ENCODE data around the gene TP63. TPM values are rescaled to one million over a fixed set of nuclear protein-coding genes. Genes with fewer than 3 reads are reported as not detected.
A peak's percentile ranks its signal among the peaks of the same experiment; 100 is the strongest.

The TP63 gene
- total RNA-seq, 1 experiment from 2014 or later, result 41.9 TPM

DNA sequence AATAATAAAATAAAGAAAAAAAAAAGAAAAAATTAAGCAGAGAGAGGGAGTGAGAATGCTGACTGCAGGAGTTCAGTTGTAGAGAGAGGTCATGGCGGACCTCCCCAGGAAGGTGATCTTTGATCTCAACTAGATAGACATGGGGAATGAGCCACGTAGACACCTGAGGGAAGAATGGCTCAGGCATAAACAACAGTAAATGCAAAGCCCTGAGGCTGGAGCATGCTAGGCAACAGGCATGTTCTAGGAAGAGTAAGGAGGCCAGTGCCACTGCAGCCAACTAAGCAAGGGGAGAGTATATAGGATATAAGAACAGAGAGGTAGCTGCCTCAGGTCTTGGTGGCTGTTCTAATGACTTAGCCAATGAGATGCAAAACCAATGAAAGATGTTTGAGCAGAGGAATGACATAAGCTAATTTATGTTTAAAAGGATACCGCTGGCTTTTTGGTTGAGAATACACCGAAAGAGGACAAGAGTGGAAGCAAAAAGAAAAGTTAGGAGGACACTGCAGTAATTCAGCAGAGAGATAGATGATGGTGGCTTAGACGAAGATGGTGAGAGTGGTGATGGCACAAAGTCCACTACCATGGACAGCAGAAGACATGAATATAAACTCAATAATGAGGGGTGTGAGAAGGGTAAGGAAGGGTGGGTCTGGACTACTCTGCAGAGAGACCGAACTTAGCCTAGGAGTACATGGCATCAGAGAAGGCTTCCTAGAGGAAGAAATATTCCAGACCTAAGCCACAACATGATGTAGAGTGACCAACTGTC lies 314.9 kb downstream of the TP63 start:
- BruUV-seq (replicated peaks), result no TSS peak
- peak overlapping the region; percentile 40 for H3K27ac Mint-ChIP-seq (ENCODE audit: low read depth, unreplicated experiment)
- H3K9me3 Mint-ChIP-seq (ENCODE audit: unreplicated experiment), result no peaks in the 10 kb centered on the region
- no peaks in the 10 kb centered on the region for H3K36me3 Mint-ChIP-seq (ENCODE audit: insufficient read depth, unreplicated experiment)
- intact Hi-C loops (cut with micrococcal nuclease), result loop anchor here (5.0 to 10.0 kb wide), 2 partner anchors 281 to 359 kb away; no protein-coding TSS in a partner anchor
- TF ChIP-seq, protein P1, sequence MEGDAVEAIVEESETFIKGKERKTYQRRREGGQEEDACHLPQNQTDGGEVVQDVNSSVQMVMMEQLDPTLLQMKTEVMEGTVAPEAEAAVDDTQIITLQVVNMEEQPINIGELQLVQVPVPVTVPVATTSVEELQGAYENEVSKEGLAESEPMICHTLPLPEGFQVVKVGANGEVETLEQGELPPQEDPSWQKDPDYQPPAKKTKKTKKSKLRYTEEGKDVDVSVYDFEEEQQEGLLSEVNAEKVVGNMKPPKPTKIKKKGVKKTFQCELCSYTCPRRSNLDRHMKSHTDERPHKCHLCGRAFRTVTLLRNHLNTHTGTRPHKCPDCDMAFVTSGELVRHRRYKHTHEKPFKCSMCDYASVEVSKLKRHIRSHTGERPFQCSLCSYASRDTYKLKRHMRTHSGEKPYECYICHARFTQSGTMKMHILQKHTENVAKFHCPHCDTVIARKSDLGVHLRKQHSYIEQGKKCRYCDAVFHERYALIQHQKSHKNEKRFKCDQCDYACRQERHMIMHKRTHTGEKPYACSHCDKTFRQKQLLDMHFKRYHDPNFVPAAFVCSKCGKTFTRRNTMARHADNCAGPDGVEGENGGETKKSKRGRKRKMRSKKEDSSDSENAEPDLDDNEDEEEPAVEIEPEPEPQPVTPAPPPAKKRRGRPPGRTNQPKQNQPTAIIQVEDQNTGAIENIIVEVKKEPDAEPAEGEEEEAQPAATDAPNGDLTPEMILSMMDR (IDR thresholded peaks at IDR 0.05; ENCODE audit: unreplicated experiment), result no peak
- H3K4me3 Mint-ChIP-seq (ENCODE audit: unreplicated experiment), result no peak overlapping the region
- no peak for DNase-seq (ENCODE audit: unreplicated experiment)
- CTCF ChIA-PET, result interaction anchor here (0.5 to 5.2 kb wide), 3 partner anchors 30 to 676 kb away, joined by 5 to 70 read pairs (median 8); no protein-coding TSS in a partner anchor
- H3K27me3 Mint-ChIP-seq (ENCODE audit: insufficient read depth, unreplicated experiment), result no peaks in the 10 kb centered on the region
- peaks cover 34% of the 10 kb centered on the region for H3K4me1 Mint-ChIP-seq (ENCODE audit: insufficient read depth, unreplicated experiment)
- POLR2A ChIA-PET, result interaction anchor here (0.5 to 4.3 kb wide), 7 partner anchors 30 to 676 kb away, joined by 3 to 44 read pairs (median 4); no protein-coding TSS in a partner anchor

Small RNAs within 50 kb of the gene (microRNA-seq; reads per million reads assigned to microRNA genes)
- gene MIR944, result 103 reads per million, percentile 72 among the genes with 10 or more reads in this experiment
